ENCODE data around the gene TMEM131.

Gene TMEM131

GRCh38 chr2:97775074-97775473 lies 220.7 kb downstream of the TMEM131 start:
- H3K4ac ChIP-seq (ENCODE audit: low read length): no peak overlapping the region
- H2AFZ ChIP-seq (ENCODE audit: low read length): no peak overlapping the region
- H2BK12ac ChIP-seq (ENCODE audit: low read length): no peak overlapping the region
- no peak overlapping the region for H4K91ac ChIP-seq (ENCODE audit: low read depth, low read length, poor library complexity)
- no peak overlapping the region for H3K4me2 ChIP-seq (ENCODE audit: insufficient read depth, low read length, poor library complexity, severe bottlenecking)
- H3K9me3 ChIP-seq (replicated peaks in 1 of 2; ENCODE audit: control insufficient read depth in 2 of 2, insufficient read depth in 1 of 2, low read depth in 1 of 2, low read length in 2 of 2): no peaks in the 10 kb centered on the region
- H3K9ac ChIP-seq (ENCODE audit: low read depth, low read length, poor library complexity): no peak overlapping the region
- H3K79me1 ChIP-seq (ENCODE audit: low read depth, low read length): no peaks in the 10 kb centered on the region
- no peak overlapping the region for H3K18ac ChIP-seq (ENCODE audit: low read length)
- H2AK5ac ChIP-seq (ENCODE audit: low read depth, low read length): no peak overlapping the region
- H3K4me1 ChIP-seq (ENCODE audit: control insufficient read depth in 2 of 2, insufficient read depth in 1 of 2, low read depth in 1 of 2, low read length in 2 of 2): no peaks in the 10 kb centered on the region
- no peak overlapping the region for H4K8ac ChIP-seq (ENCODE audit: low read depth, low read length)
- no peak overlapping the region for H3K23ac ChIP-seq (ENCODE audit: low read depth, low read length, poor library complexity)
- H3K27ac ChIP-seq (replicated peaks; ENCODE audit: low read length): no peak overlapping the region
- no peak overlapping the region for H2BK15ac ChIP-seq (ENCODE audit: low read length)
- peak overlapping the region in 1 of 2 donors; percentile 38 for H3K4me3 ChIP-seq (ENCODE audit: low read length in 2 of 2)
- H3K36me3 ChIP-seq (replicated peaks in 1 of 2; ENCODE audit: control insufficient read depth in 2 of 2, insufficient read depth in 2 of 2, low read length in 2 of 2): peaks cover 12 to 63% of the 10 kb centered on the region in 2 donors
- no peak overlapping the region for H2BK5ac ChIP-seq (ENCODE audit: low read length)
- no peak for DNase-seq (ENCODE audit: low spot score)
- no peak overlapping the region for H2BK120ac ChIP-seq (ENCODE audit: low read depth, low read length)
- WGBS, 2 donors (ENCODE audit: extremely low coverage in 2 of 2, insufficient read length in 2 of 2, insufficient replicate concordance in 1 of 2): no CpG with 5 or more reads among the region's 11 CpGs
- H3K27me3 ChIP-seq (ENCODE audit: control insufficient read depth in 3 of 3, insufficient read depth in 3 of 3, low read depth in 1 of 3, low read length in 3 of 3): no peaks in the 10 kb centered on the region
- no peak overlapping the region for H3K14ac ChIP-seq (ENCODE audit: low read length)

GRCh38 chr2:97774425-97774824 lies 221.3 kb downstream of the TMEM131 start:
- H3K4me2 ChIP-seq (ENCODE audit: insufficient read depth, low read length, poor library complexity, severe bottlenecking): no peak overlapping the region
- no peaks in the 10 kb centered on the region for H3K4me1 ChIP-seq (ENCODE audit: control insufficient read depth in 2 of 2, insufficient read depth in 1 of 2, low read depth in 1 of 2, low read length in 2 of 2)
- DNase-seq (ENCODE audit: low spot score): no peak
- no peak overlapping the region for H3K18ac ChIP-seq (ENCODE audit: low read length)
- H3K27ac ChIP-seq (replicated peaks; ENCODE audit: low read length): no peak overlapping the region
- no peak overlapping the region for H3K4me3 ChIP-seq (ENCODE audit: low read length in 2 of 2)
- H2BK5ac ChIP-seq (ENCODE audit: low read length): no peak overlapping the region
- H2AFZ ChIP-seq (ENCODE audit: low read length): no peak overlapping the region
- no peak overlapping the region for H4K8ac ChIP-seq (ENCODE audit: low read depth, low read length)
- no peak overlapping the region for H2BK15ac ChIP-seq (ENCODE audit: low read length)
- H2BK120ac ChIP-seq (ENCODE audit: low read depth, low read length): no peak overlapping the region
- no peak overlapping the region for H3K9ac ChIP-seq (ENCODE audit: low read depth, low read length, poor library complexity)
- H3K4ac ChIP-seq (ENCODE audit: low read length): no peak overlapping the region
- no peak overlapping the region for H3K23ac ChIP-seq (ENCODE audit: low read depth, low read length, poor library complexity)
- H3K36me3 ChIP-seq (replicated peaks in 1 of 2; ENCODE audit: control insufficient read depth in 2 of 2, insufficient read depth in 2 of 2, low read length in 2 of 2): peaks cover 12 to 65% of the 10 kb centered on the region in 2 donors
- H3K27me3 ChIP-seq (ENCODE audit: control insufficient read depth in 3 of 3, insufficient read depth in 3 of 3, low read depth in 1 of 3, low read length in 3 of 3): no peaks in the 10 kb centered on the region
- H2BK12ac ChIP-seq (ENCODE audit: low read length): no peak overlapping the region
- no peaks in the 10 kb centered on the region for H3K9me3 ChIP-seq (replicated peaks in 1 of 2; ENCODE audit: control insufficient read depth in 2 of 2, insufficient read depth in 1 of 2, low read depth in 1 of 2, low read length in 2 of 2)
- no peak overlapping the region for H4K91ac ChIP-seq (ENCODE audit: low read depth, low read length, poor library complexity)
- no peak overlapping the region for H2AK5ac ChIP-seq (ENCODE audit: low read depth, low read length)
- no peaks in the 10 kb centered on the region for H3K79me1 ChIP-seq (ENCODE audit: low read depth, low read length)
- no peak overlapping the region for H3K14ac ChIP-seq (ENCODE audit: low read length)
- WGBS, 2 donors (ENCODE audit: extremely low coverage in 2 of 2, insufficient read length in 2 of 2, insufficient replicate concordance in 1 of 2): no CpG with 5 or more reads among the region's 7 CpGs

- no CpG with 5 or more reads among the region's 4 CpGs for WGBS, 2 donors (ENCODE audit: extremely low coverage in 2 of 2, insufficient read length in 2 of 2, insufficient replicate concordance in 1 of 2)
- H3K9ac ChIP-seq (ENCODE audit: low read depth, low read length, poor library complexity): no peak overlapping the region
- H3K27me3 ChIP-seq (ENCODE audit: control insufficient read depth in 3 of 3, insufficient read depth in 3 of 3, low read depth in 1 of 3, low read length in 3 of 3): no peaks in the 10 kb centered on the region
- no peak overlapping the region for H2AK5ac ChIP-seq (ENCODE audit: low read depth, low read length)
- no peak overlapping the region for H3K14ac ChIP-seq (ENCODE audit: low read length)
- H3K27ac ChIP-seq (replicated peaks; ENCODE audit: low read length): no peak overlapping the region
- H3K9me3 ChIP-seq (replicated peaks in 1 of 2; ENCODE audit: control insufficient read depth in 2 of 2, insufficient read depth in 1 of 2, low read depth in 1 of 2, low read length in 2 of 2): no peaks in the 10 kb centered on the region
- H4K91ac ChIP-seq (ENCODE audit: low read depth, low read length, poor library complexity): no peak overlapping the region
- H3K4me1 ChIP-seq (ENCODE audit: control insufficient read depth in 2 of 2, insufficient read depth in 1 of 2, low read depth in 1 of 2, low read length in 2 of 2): no peaks in the 10 kb centered on the region
- H3K36me3 ChIP-seq (replicated peaks in 1 of 2; ENCODE audit: control insufficient read depth in 2 of 2, insufficient read depth in 2 of 2, low read length in 2 of 2): peaks cover 11 to 70% of the 10 kb centered on the region in 2 donors
- no peak overlapping the region for H3K4me2 ChIP-seq (ENCODE audit: insufficient read depth, low read length, poor library complexity, severe bottlenecking)
- H2AFZ ChIP-seq (ENCODE audit: low read length): no peak overlapping the region
- no peak overlapping the region for H3K4me3 ChIP-seq (ENCODE audit: low read length in 2 of 2)
- no peak overlapping the region for H2BK5ac ChIP-seq (ENCODE audit: low read length)
- H2BK15ac ChIP-seq (ENCODE audit: low read length): no peak overlapping the region
- no peak overlapping the region for H3K4ac ChIP-seq (ENCODE audit: low read length)
- H2BK120ac ChIP-seq (ENCODE audit: low read depth, low read length): no peak overlapping the region
- H3K79me1 ChIP-seq (ENCODE audit: low read depth, low read length): no peaks in the 10 kb centered on the region
- DNase-seq (ENCODE audit: low spot score): no peak
- H3K18ac ChIP-seq (ENCODE audit: low read length): no peak overlapping the region
- no peak overlapping the region for H4K8ac ChIP-seq (ENCODE audit: low read depth, low read length)
- no peak overlapping the region for H3K23ac ChIP-seq (ENCODE audit: low read depth, low read length, poor library complexity)
- no peak overlapping the region for H2BK12ac ChIP-seq (ENCODE audit: low read length)
Measured at GRCh38 chr2:97770445-97770844, 225.3 kb downstream of the TMEM131 start.

- Histone ChIP-seq H4K8ac (ENCODE audit: low read depth, low read length) (no peak overlapping the region), H3K4me1 (ENCODE audit: control insufficient read depth in 2 of 2, insufficient read depth in 1 of 2, low read depth in 1 of 2, low read length in 2 of 2) (no peaks in the 10 kb centered on the region), H3K9ac (ENCODE audit: low read depth, low read length, poor library complexity) (no peak overlapping the region), H3K27ac (replicated peaks; ENCODE audit: low read length) (no peak overlapping the region), H2BK120ac (ENCODE audit: low read depth, low read length) (no peak overlapping the region), H2BK5ac (ENCODE audit: low read length) (no peak overlapping the region), H2AFZ (ENCODE audit: low read length) (no peak overlapping the region), H3K4ac (ENCODE audit: low read length) (no peak overlapping the region), H3K14ac (ENCODE audit: low read length) (no peak overlapping the region), H2BK12ac (ENCODE audit: low read length) (no peak overlapping the region), H2AK5ac (ENCODE audit: low read depth, low read length) (no peak overlapping the region), H3K4me3 (ENCODE audit: low read length in 2 of 2) (no peak overlapping the region), H2BK15ac (ENCODE audit: low read length) (no peak overlapping the region), H3K27me3 (ENCODE audit: control insufficient read depth in 3 of 3, insufficient read depth in 3 of 3, low read depth in 1 of 3, low read length in 3 of 3) (no peaks in the 10 kb centered on the region), H3K79me1 (ENCODE audit: low read depth, low read length) (no peaks in the 10 kb centered on the region), H3K9me3 (replicated peaks in 1 of 2; ENCODE audit: control insufficient read depth in 2 of 2, insufficient read depth in 1 of 2, low read depth in 1 of 2, low read length in 2 of 2) (no peaks in the 10 kb centered on the region), H3K4me2 (ENCODE audit: insufficient read depth, low read length, poor library complexity, severe bottlenecking) (no peak overlapping the region), H4K91ac (ENCODE audit: low read depth, low read length, poor library complexity) (no peak overlapping the region), H3K23ac (ENCODE audit: low read depth, low read length, poor library complexity) (no peak overlapping the region), H3K36me3 (replicated peaks in 1 of 2; ENCODE audit: control insufficient read depth in 2 of 2, insufficient read depth in 2 of 2, low read length in 2 of 2) (peaks cover 13 to 70% of the 10 kb centered on the region in 2 donors), H3K18ac (ENCODE audit: low read length) (no peak overlapping the region)
- no peak for DNase-seq (ENCODE audit: low spot score)
- WGBS, 2 donors (ENCODE audit: extremely low coverage in 2 of 2, insufficient read length in 2 of 2, insufficient replicate concordance in 1 of 2): no CpG with 5 or more reads among the region's 3 CpGs
Measured at GRCh38 chr2:97769711-97770110, 226.0 kb downstream of the TMEM131 start.

Measured in neuronal stem cell (in vitro differentiated cells).